GM12864 (cell line): ENCODE measurements around the gene DCC.

Experiments used
- DNase-seq: peaks from one replicate; pipeline ENCODE4 v3.0.0-alpha.2; 2011; ENCODE audit warnings: low read depth
- H3K4me3 ChIP-seq: 2 replicates; pipeline ENCODE4 v1.5.1; 2011; ENCODE audit warnings: mild to moderate bottlenecking, low read depth, low read length, control low read depth
- TF ChIP-seq, protein P1 (sequence below): IDR thresholded peaks from 2 replicates; pipeline ENCODE4 v1.5.1; 2011; ENCODE audit warnings: low read depth, mild to moderate bottlenecking, moderate library complexity, low read length, control low read depth, inconsistent platforms; ENCODE audit errors: missing control alignments

DCC gene

DNA sequence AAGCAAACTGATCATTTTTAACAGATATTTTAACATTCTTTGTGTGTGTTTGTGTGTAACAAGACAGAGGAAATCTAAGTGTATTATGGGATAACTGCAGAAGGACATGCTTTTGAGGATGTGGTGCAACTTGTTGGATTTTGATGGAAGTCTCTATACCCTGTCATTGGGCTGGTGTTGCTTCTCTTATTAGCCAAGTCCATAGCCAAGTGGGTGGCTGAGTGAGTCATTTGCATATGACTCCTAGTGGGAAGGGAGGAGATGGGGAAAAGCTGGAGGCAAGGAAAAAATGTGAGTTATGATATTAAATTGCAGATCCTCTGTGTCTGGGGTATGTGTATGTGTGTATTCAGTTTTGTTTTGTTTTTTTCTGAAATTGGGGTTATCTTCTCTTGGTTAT, 879.9 kb downstream of the DCC start:
- TF ChIP-seq, protein P1, sequence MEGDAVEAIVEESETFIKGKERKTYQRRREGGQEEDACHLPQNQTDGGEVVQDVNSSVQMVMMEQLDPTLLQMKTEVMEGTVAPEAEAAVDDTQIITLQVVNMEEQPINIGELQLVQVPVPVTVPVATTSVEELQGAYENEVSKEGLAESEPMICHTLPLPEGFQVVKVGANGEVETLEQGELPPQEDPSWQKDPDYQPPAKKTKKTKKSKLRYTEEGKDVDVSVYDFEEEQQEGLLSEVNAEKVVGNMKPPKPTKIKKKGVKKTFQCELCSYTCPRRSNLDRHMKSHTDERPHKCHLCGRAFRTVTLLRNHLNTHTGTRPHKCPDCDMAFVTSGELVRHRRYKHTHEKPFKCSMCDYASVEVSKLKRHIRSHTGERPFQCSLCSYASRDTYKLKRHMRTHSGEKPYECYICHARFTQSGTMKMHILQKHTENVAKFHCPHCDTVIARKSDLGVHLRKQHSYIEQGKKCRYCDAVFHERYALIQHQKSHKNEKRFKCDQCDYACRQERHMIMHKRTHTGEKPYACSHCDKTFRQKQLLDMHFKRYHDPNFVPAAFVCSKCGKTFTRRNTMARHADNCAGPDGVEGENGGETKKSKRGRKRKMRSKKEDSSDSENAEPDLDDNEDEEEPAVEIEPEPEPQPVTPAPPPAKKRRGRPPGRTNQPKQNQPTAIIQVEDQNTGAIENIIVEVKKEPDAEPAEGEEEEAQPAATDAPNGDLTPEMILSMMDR = no peak
- no peak for DNase-seq
- H3K4me3 ChIP-seq = no peak overlapping the region

DNA sequence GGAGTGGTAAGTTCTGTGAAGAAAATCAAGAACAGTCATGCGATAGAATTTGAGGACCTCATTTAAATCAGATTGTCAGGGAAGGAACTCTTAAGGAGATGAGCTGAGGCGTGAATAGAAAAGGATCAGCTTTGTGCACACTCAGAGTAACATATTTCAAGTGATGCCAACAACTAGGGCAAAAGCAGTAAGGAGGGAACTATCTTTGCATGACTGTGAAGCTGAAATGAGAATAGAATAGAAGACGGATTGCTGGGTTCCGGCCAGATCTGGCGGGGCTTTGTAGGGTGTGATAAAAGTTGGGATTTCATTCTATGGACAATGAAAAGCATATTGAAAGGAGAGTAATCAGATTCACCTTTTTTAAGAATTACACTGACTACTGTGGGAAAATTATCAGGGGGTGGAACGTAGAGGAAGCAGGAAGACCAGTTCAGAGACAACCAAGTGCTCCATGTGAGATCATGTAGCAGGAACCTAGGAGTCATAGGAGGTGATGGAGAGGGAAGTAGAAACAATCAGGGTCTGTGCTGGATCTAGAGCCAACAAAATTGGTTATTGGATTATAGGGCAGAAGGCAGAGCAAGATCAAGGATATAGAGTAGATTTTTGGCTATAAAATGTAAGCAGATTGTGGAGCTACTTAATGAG, 884.3 kb downstream of the DCC start:
- DNase-seq = no peak
- H3K4me3 ChIP-seq = no peak overlapping the region
- TF ChIP-seq, protein P1 = no peak

DNA sequence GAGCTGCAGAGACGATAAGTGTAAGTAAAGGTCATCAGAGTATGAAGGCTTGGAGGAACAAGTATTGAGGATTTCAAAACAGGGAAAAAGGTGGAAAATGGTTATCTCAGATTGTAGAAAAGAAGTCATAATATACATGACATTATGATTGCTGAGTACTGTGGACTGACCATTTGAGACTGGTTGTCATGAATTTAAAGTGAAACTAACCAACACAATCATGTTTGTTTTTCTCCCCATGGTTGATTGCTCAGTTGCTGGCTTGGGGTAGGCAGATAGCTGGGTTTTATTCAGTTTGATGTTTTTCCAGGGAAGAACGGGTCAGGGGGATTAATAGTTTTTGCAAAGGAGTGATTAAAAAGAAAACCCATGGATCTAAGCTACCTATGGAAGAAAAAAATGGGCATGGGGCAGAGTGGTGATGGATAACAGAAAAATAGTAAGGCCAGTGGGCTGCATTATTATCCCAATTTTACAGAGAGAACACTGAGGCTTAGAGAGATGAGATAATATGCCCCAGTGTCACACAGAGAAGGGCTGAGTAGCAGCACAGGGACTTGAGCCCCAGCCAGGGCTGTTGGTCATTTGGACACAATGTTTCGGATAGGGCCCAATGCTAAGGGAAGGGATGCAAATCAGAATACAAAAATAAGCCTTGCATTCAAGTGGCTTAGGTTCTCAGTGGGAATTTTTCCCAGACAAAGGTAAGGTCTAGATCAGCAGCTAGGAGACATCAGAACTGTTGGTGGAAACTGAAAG, 885.7 kb downstream of the DCC start:
- H3K4me3 ChIP-seq = no peak overlapping the region
- no peak for DNase-seq
- TF ChIP-seq, protein P1 = no peak

DNA sequence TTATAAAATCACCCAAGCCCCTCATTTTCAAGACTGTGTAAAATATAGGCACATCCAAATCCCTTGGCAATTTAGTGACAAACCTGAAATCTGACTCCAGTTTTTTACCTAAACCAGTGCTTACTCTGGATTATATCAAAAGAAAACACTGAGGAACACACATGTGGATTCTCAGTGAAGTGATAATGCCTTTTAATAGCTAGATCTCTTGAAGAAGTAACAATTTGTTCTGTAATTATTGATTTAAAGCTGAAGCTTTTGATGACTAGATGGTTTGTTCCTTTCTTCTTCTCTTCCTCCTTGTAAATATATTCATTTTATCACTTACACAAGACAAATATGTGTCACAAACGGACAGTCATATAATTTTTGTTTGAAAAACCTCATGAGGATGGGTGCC, 894.6 kb downstream of the DCC start:
- TF ChIP-seq, protein P1 = no peak
- no peak for DNase-seq
- no peak overlapping the region for H3K4me3 ChIP-seq

DNA sequence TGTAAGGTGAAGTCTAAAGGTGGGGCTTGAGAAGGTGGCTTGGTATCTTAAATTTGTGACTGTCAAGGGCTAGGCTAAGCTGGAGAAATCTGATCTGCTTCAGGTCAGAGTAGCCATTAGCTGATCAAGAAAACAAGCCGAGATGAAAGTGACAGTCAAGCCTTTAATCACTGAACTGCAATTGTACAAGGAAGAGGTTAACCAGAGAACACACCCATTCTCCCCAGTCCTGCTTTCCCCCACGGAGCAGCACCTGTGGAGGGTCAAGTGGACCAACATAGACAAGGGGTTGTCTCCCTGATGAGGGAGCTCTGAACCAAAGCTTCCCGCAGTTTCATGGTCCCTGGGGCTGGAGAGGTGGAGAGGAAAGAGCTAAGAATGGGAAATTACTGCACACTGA, 901.2 kb downstream of the DCC start:
- DNase-seq = no peak
- H3K4me3 ChIP-seq = no peak overlapping the region
- TF ChIP-seq, protein P1 = no peak

DNA sequence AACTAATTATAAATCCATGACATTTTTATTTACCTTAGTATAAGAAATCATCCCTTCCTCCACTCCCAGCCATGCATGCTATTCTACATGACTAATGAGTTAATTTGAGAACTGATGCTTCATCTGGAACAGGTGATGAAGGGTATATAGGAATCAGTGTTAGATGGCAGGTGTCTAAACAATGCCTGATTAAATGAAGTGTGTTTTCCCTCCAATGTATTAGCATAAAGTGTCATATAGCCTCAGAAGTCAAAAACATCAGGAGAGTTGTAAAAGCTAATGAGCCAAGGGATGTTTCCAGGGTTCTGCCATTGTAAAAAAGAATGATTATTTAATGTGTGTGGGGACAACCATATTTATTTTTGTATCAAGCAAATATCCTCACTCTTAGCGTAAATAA, 913.8 kb downstream of the DCC start:
- no peak overlapping the region for H3K4me3 ChIP-seq
- TF ChIP-seq, protein P1 = no peak
- no peak for DNase-seq

DNA sequence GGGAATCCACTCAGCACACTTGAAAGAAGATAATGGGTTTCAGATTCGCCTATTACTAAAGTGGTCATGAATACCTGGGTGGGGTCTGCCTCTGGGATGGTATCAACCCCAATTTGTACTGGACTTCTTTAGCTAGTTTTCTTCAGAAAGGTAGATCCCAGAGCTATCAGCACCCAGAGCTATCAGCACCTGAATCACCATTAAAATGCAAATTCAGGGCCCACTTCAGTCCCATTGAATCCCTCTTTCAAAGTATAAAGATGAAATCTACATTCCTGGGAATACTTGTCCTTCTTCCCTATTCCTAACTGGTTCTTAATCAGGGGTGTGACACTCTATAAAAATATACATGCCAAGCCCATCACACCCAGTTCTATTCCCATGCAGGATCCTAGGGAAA, 914.3 kb downstream of the DCC start:
- DNase-seq = no peak
- no peak overlapping the region for H3K4me3 ChIP-seq
- TF ChIP-seq, protein P1 = no peak
